GDM1 (cell line): ENCODE data around the gene BRSK2.

Experiments
- DNase-seq: peaks from one replicate; lab custom pipeline; 2025; lab: John Stamatoyannopoulos, UW

The BRSK2 gene

DNA sequence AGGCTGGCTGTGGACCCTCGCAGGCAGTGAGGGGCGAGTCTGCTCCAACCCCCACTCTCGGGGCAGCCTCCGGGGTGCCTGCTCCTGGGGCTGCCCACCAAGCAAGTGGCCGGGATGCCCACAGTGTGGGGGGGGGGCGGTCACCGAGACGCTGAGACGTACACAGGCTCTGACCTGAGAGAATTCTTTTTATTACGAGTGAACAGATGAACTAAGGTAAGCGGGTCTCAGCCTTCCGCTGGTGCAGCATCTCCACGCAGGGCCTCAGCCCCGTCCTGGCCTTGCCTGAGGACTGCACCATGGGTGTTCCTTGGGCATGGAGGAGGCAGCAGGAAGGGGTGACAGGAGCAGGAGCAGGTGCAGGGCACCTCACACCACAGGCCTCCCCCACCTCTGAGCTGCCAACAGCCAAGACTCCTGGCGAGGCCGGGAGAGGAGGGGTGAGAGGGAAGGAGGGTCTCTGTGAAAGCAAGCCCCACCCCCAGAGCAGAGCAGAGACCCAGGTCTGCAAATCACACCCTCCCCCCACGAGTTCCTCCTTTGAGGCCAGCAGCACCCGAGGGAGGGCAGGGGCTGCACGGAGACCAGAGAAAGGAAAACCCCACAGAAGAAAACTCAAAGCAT, 79.7 kb downstream of the BRSK2 start:
- DNase-seq = no peak

DNA sequence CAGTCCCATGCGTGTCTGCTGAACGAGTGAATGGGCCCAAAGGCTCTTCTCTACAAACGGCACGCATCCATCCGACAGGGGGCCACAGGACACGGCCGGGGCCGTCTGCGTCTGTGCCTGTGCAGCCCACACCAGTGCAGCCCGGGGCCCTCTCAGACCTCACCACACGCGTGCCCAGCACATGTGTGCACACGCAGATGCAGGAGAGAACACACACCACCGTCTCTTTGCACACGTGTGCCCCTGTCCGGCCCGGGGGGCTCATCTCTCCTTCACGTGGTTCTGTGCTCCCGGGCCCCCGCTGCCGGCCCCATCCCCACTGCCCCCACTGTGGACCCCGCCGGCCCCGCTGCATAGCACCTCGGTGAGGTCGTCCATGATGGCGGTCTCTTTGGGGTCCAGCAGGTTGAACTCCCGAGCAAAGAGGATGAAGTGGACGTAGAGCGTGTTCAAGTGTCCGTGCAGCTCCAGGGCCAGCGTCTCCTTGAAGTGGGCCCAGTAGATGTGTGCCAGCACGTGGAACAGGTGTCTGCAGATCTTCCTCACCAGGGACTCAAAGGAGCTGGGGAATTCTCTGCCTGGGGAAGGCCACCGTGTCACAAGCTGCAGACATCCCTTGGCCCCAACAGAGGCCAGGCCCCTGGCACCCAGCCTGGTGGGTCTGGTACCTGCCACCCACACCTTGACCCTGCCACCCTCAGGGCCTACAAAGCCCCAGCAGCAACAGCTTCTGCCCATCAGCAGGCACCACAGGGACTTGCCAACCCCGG, 80.4 kb downstream of the BRSK2 start:
- no peak for DNase-seq

DNA sequence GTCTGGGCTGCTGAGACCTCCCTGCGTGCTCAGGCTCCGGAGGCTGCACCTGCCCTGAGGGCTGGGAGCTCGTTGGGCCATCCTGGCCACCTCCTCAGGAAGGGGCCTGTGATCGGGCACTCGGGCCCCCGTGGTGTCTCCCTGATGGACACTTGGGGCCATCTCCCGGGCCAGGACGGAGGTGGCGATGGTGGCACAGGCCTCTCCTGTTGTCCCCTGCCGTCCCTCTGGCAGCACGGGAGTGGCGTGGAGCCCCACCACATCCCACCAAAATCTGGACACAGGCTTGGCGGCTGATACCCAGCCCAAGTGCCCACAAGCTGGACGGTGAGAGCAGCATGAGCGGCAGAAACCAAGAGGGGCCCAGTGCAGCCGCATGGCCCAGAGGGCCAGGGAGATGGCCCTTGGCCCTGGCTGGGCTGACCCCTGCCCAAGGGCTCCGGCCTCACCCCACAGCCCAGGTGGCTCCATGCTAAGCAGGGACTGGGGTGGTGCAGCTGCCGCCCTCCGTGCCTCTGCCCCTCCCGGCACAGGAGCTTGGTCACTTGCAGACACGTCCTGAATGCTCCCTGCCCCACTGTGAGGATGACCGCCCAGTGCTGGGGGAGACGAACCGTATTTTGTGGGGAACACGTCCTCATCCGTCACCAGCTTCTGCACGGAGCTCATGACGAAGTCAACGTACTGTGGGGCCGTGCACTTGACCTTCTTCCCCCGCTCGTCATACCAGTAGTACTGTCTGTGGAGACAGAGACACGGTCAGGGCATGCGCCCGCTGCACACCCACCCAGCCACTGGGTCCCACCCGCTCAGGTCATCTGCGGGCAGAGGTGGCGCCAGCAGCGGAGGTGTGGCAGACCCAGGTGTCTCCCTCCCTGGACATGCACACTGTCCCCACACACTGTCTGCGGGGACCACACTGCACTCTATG, 81.2 kb downstream of the BRSK2 start:
- no peak for DNase-seq

DNA sequence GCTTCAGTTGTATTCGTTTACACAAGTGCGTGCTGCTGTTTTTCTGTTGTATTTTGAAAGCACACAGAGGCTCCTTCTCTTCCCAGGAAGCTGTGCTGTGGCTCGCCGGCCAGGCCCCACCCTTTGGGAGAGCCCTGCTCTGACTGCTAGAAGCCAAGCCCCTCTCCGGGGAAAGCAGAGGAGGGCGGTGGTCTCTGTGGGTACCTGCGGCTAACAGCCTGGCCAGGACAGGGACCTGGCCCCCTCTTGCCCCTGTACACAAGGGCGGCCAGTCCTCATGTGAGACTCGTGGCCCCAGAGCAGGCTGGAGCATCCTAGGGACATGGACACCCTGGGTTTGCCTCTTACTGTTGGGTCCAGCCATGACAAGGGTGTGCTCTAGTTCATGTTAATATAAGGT, 82.0 kb downstream of the BRSK2 start:
- DNase-seq = no peak

DNA sequence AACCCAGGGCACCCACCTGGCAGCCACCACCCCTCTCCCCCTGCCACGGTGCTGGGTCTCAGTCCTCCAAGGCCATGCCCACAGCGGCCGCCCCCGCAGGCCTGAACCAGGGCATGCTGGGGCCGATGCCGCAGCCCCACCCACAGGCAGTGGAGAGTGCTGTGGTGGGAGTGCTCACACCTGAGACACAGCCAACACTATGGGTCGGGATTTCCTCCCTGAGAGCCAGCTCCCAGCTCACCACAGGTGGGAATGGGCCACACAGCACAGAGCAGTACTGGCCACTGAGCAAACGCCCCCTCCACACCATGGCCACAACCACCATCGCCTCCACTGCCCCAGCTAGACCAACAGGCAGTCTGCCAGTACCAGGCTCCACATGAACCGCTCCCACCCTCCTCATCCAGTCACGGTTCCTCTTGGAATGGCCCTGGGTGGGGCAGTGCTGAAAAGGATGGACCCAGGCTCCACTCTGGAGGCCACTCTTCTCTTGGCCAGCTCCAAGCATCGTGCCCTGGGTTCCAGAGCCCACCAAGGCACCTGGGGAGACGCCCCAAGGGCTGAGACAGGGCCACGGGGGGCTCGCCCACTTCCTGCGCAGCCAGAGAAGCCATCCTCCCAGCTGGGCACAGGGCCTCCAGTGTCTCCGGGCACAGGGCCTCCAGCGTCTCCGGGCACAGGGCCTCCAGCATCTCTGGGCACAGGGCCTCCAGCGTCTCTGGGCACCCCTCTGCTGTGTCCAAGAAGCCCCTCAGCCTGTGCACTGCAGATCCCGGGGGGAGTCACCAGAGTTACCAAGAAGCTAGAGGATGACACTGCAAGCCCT, 82.7 kb downstream of the BRSK2 start:
- no peak for DNase-seq

DNA sequence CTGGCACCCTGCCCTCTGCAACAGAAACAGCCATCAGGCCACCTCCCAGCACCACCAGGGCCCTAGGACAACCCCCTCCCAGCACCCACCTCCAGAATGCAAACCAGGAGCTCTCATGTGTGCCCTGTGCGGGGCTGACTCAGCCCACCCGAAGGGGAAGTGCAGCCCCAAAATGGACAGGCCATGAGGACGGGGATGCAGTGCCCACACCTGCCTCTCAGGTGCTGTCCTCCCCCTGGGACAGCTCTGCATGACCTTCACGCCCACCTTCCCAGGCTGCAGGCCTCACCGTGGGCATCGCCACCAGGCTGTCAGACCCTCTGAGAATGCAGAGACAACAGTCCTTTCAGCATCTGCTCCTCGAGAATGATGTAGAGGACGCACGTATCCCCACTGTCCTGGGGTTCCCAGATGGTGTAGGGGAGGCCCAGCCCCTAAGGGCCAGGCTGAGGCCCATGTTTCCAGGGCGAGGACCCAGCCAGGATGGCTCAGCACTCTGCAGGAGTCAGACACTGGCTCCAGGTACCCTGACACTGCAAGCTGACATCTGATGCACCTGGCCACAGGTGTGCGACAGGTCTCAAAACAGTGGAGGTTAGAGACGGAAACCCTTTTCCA, 83.4 kb downstream of the BRSK2 start:
- DNase-seq = no peak

DNA sequence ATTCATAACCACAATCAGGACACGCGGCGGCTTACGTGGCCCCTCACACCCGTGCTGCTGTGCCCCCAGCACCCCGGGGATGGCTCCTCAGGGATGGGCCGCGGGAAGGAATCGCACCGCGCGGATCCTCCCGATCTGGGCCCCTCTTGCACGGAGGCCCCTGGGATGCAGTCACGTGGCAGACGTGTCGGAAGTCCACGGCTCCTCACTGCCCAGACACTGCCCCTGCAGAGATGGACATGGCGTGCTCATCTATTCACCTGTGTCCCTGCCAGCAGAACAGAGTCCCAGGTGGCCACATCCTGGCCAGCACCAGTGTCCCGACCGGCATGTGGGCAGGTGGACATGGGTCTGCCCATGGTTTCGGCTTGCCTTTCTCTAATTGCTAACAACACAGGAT, 84.1 kb downstream of the BRSK2 start:
- DNase-seq = no peak

DNA sequence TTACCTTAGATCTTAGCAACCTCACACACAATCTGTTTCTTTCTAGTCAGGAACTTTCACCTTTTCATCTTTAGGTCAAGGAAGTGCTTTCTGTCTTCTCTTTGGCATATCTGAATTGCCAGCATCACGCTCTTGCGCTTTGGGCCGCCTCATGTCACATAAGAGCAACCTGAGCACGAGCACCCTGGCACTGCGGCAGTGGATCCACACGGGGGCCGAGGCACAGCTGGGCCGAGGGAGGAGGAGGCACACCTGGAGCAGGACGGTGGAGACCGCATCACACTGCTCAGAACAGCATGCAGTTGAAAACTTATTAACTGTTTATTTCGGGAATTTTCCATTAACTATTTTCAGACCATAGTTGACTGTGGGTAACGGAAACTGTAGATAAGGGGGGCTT, 86.1 kb downstream of the BRSK2 start:
- no peak for DNase-seq

DNA sequence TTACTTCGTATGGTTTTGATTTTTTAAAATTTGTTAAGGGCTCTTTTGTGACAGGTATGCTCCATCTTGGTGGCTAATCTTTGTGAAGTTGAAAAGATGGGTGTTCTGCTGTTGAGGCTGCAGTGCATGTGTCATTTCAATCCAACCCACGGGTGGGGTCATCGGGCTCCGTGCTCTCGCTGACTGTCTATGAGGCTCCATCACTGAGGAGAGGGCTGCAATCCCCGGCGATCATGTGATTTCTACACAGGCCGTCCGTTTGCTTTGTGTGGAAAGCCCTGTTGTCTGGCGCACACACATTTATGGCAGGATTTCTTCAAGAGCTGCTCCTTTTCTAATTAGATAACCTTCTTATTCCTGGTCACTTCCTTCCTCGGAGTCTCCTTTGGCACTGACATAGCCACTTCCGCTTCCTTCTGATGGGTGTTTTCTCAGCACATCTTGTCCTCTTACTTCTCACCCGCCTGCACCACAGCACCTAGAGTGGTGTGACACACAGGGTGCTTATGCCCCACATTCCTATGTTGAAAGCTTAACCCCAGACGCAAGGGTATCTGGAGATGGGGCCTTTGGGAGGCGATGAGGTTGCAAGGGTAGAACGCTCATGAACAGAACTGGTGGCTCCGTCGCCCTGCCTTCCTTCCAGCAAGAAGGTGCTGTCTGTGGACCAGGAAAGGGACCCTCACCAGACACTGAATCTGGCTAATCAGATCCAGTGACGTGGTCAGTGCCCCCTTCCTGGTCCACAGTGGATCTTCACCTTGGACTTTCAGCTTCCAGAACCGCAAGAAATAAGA, 87.4 kb downstream of the BRSK2 start:
- DNase-seq = no peak

DNA sequence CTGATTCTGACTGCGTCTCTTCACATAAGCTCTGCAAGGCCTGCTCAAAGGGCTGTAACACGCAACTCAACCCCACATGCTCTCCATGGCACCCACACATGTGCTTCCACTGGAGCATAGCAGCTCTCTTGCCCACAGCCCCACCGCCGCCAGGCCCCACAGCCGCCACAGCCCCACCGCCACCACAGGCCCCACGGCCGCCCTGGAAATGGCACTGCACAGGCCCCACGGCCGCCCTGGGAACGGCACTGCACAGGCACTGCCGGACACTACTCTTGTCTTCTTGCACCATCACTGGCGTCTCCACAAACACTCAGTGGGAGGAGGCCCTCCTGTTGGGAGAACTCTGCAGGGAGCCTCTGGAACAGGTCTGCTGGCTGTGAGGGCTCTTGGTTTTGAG, 88.3 kb downstream of the BRSK2 start:
- no peak for DNase-seq

DNA sequence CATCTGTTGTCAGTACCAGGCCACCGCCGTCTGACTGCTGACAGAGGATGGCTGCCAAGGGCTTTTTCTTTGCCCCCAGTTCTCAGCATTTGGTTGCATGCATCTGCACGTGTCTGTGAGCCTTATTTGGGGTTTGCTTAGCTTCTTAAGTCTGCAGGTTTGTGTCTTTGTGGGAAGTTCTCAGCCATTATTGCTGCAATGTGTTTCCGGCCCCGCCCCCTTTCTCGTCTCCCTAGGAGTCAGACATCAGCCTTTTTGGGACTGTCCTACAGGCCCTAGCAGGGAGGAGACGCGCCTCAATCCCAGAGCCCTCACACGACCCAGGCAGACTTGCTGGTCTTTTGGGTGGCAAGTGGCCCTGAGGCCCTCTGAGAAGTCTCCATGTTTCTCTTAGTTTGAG, 88.8 kb downstream of the BRSK2 start:
- no peak for DNase-seq

DNA sequence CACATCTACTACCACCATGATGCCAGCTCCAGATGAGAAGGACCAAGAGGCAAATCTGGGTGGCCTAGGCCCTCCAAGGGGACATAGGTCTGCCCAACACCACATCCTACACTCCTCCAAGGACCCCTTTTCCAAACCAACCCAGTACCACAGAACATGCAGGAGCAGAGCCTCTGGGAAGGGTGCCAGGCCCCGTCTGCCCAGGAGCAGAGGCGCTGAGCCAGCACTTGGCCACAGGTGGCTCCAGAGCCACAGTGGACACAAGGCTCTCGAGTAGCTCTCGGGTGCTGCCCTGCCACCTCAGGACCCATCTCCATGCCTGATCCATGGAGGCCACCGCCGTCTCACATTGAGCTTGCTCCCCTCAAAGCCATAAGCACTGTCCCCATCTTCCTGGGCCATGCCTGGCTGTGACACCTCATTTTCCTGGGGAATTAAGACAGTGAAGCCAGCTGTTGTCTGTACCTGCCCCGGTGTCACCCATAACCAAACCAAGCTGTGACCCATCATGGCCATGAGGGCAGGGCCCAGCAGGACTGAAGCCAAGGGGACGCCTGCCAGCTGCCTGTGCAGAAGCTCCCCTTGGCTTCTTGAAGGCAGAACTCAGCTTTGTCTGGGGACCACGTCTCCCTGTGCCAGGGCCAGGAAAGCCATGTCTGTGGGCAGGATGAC, 89.4 kb downstream of the BRSK2 start:
- no peak for DNase-seq

DNA sequence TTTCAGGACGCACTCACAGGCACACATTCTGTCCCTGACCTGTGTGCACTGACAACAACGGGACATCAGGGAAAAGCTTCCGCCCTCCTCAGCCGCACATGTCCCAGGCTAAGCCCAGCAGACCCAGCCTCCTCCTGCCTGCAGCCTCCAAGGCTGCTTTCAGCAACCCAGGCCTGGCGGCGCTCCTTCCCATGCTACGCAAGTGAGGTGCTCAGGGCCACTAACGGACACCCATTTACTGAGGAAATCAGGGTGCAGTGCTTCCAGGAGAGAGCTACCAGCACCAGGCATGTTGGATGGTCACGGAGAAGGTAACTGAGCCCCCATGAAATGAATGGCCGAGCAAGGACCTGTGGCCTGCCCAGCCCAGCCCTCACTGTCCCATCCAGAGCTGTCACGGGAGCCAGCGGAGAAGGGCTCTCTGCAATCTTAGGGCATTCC, 90.0 kb downstream of the BRSK2 start:
- DNase-seq = no peak

DNA sequence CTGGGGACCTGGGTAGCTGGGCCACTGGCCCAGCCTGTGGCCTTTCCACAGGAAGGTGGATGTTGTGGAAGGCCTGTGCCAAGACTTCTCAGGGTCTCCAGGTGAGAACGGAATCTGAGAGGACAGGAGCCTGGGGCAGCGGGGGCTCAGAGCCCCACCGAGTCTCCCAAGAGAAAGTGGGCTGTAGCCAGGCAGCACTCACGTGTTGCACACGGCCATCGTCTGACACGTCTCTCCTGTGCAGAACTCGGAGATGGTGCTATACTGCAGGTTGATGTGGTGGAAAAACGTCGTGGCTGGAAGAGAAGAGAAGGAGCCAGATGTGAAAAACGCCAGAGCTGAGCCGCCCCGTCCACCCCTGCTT, 90.4 kb downstream of the BRSK2 start:
- DNase-seq = no peak

DNA sequence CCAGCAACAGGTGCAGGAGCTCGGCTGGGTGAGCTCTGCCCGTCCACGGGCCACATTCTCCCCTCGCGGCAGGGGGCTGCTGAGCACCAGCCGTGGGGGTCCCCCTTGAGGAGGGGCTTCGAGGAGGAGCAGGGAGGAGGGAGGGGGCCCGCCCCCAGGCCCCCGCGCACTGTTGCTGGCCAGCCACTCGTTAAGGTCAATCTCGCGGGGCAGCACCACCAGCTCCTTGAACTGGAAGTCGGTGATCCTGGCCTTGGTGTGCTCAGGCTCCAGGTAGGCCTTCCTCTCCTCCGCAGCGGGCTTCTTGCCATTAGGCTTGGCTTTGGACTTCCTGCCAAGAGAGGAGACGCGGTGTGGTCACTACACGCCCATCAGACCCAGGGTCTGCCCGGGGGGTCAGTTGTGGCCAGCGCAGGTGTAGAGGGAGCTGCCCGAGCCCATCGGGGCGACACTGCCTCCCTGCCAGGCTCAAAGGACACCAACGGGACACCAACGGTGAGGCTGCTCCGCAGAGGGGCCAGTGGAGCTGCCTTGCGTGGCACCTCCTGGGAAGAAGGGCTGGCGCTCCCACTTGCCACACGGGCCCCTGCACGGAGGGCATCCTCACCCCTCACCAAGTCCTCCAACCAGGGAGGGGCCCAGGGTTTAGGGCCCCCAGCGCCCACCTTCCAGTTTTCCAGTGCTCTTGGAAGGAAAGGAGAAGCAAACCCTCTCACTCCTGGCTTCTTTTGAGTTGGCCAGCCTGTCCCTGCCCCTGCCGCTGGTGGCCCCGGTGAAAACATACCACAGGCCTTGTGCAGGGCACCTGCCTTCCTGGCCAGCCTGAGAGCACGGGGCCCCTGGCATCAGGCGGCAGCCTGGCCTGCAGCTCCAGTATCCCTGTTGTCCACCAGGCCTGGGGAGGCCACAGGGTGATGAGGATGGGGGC, 91.1 kb downstream of the BRSK2 start:
- no peak for DNase-seq

DNA sequence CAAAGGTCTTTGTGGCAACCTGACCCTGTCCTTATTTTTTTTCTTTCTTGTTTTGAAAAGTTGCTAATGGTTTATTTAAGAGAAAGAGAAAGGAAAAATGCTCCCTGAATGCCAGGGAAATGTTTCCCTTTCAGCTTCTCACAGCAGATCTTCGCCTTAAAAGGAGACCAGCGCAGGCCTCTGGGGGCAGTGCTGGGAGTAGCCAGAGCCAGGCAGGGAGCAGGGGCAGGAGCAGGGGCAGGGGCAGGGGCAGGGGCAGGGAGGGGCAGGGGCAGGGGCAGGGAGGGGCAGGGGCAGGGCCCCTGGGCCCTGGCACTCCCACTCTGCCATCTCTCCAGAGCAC, 91.7 kb downstream of the BRSK2 start:
- DNase-seq = no peak

DNA sequence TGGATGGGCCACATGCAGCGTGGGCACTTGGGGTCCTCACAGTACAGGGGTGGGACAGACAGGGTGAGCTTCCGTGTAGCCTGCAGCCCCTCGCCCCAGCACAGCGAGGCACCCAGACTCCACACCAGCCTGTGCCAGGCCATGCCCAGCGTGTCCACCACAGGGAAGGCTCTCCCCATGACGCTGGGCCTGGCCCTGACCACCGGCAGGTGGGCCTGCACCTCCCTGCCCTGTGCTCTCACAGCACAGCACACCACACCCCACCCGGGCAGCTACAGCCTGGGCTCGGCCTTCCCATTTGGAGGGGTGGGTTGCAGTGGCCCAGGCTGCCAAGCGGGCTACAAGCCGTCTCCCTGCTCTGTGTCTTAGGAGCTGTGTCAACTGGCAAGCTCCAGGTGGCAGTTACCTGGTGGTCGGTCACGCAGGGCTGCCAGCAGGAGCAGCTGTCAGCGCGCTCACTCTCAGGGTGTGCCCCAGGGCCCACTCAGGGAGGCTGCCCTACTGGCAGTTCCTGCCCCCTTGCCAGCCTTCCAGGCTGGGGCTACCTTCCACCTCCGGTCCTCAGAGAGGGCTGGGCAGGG, 92.2 kb downstream of the BRSK2 start:
- DNase-seq = no peak

DNA sequence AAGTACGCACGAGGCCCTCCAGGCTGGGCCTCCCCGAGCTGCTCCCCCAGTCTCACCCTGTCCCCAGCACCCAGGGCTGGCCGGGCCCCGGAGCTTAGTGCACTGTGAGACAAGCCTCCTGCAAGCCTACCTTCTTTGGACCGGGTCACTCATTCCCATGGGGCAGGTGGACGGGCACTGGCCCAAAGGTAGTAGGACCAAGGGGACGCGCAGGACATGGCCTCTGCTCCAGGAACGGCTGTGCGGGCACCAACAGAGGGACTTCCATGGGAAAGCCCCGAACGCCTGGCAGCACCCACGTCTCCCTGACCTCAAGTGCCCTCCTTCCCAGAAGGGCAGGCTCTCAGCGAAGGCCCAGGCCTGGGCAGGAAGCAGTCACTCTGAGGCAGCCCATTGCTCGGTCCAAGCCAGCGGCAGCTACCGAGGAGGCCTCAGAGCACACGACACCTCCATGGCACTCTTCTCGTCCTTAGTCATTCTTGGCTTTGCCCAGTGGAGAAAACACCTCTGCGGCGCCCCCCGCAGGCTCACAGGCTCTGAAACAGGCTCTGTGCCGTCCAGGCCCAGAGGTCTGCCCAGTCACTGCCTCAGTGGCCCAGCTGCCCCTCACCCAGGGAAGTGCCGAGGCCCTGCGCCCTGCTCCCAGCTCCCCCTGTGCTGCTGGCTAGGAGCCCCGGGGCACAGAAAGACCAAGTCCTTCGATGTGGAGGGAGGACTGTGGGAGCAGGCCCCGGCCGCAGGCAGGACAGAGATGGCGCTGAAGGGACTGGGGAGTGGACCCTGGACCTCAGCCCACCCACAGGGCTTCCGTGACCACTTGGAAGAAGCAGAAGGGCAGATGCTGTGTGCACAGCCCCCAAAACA, 93.1 kb downstream of the BRSK2 start:
- no peak for DNase-seq
